ENCODE measurements around the gene TRABD2B.

Gene TRABD2B

GRCh38 chr1:47936916-47937551 lies 60.2 kb downstream of the TRABD2B start:
- Histone ChIP-seq H3K27me3 (replicated peaks; ENCODE audit: control insufficient read depth, insufficient read depth, low read length) (no peaks in the 10 kb centered on the region), H3K4me3 (replicated peaks; ENCODE audit: low read depth, low read length) (no peak overlapping the region), H3K36me3 (ENCODE audit: control insufficient read depth, insufficient read depth, low read length) (no peaks in the 10 kb centered on the region)
- TF ChIP-seq, protein P1, sequence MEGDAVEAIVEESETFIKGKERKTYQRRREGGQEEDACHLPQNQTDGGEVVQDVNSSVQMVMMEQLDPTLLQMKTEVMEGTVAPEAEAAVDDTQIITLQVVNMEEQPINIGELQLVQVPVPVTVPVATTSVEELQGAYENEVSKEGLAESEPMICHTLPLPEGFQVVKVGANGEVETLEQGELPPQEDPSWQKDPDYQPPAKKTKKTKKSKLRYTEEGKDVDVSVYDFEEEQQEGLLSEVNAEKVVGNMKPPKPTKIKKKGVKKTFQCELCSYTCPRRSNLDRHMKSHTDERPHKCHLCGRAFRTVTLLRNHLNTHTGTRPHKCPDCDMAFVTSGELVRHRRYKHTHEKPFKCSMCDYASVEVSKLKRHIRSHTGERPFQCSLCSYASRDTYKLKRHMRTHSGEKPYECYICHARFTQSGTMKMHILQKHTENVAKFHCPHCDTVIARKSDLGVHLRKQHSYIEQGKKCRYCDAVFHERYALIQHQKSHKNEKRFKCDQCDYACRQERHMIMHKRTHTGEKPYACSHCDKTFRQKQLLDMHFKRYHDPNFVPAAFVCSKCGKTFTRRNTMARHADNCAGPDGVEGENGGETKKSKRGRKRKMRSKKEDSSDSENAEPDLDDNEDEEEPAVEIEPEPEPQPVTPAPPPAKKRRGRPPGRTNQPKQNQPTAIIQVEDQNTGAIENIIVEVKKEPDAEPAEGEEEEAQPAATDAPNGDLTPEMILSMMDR (IDR thresholded peaks at IDR 0.05; ENCODE audit: insufficient read depth, low read length, poor library complexity, severe bottlenecking): no peak
- no peak for DNase-seq (ENCODE audit: extremely low read depth, insufficient read length)

DNA sequence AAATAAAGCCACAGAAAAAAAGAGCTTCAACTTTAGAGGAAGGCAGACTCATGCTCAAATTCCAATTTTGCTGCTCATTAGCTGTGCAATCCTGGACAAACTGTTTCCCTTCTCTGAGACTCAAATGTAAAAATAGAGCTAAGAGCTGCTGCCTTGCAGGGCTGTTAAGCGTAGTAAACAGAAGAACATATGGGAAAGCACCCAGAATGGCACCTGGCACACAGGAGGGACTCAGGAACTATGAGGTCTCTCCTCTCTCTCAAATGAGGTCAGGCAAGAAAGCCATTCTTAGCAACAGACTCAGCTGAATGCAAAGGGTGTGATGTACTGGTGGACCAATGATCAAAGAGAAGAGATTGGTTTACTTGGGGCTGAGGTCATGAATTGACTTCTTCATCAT lies 61.3 kb downstream of the TRABD2B start:
- no peak for DNase-seq (ENCODE audit: extremely low read depth, insufficient read length)
- TF ChIP-seq, protein P1 (IDR thresholded peaks at IDR 0.05; ENCODE audit: insufficient read depth, low read length, poor library complexity, severe bottlenecking): no peak
- H3K27me3 ChIP-seq (replicated peaks; ENCODE audit: control insufficient read depth, insufficient read depth, low read length): no peaks in the 10 kb centered on the region
- no peak overlapping the region for H3K4me3 ChIP-seq (replicated peaks; ENCODE audit: low read depth, low read length)
- no peaks in the 10 kb centered on the region for H3K36me3 ChIP-seq (ENCODE audit: control insufficient read depth, insufficient read depth, low read length)

DNA sequence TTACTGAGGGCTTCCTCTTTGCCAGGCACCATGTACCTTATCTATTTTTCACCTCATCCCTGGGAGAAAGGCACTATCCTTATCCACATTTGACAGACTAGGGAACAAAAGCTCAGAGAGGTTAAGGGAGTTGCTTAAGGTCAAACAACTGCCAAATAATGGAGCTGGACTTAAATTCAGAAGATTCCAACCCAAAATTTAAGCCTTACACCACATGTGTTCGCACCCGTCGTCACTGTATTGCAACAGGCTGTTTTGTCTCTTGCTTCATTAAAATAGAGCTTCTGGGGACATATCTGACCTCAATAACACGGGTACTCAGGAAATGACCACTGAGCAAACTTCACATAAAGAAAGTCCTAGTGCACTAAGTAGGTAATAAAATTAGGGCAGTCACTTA lies 62.0 kb downstream of the TRABD2B start:
- Histone ChIP-seq H3K36me3 (ENCODE audit: control insufficient read depth, insufficient read depth, low read length) (no peaks in the 10 kb centered on the region), H3K27me3 (replicated peaks; ENCODE audit: control insufficient read depth, insufficient read depth, low read length) (no peaks in the 10 kb centered on the region), H3K4me3 (replicated peaks; ENCODE audit: low read depth, low read length) (no peak overlapping the region)
- TF ChIP-seq, protein P1 (IDR thresholded peaks at IDR 0.05; ENCODE audit: insufficient read depth, low read length, poor library complexity, severe bottlenecking): no peak
- DNase-seq (ENCODE audit: extremely low read depth, insufficient read length): no peak

DNA sequence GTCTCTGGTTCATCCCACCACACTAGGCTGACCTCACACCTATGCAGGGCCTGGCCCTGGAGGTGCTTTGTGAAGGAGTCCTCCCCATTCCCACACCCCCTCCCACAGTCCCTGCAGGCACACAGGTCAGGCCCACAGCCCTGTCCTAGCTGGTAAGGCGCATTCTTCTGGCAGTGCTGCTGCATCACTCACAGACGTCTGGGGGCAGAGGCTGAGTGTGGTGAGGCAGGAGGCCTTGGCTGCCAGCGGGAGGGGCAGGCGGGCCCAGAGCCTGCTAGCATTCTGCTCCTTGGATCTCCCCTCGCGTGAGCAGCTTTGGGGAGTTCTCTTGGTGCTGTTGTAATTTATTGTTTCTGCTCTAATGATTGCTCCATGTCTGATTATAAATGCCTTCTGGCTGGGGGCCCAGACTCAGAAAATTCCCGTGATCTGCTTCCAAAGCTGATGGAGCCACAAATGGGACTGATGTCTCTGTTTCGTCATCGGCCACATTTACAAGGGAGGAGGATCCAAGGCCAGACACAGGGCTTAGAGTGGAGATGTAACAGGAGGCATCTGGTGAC lies 62.9 kb downstream of the TRABD2B start:
- TF ChIP-seq, protein P1 (IDR thresholded peaks at IDR 0.05; ENCODE audit: insufficient read depth, low read length, poor library complexity, severe bottlenecking): no peak
- Histone ChIP-seq H3K27me3 (replicated peaks; ENCODE audit: control insufficient read depth, insufficient read depth, low read length) (no peaks in the 10 kb centered on the region), H3K36me3 (ENCODE audit: control insufficient read depth, insufficient read depth, low read length) (no peaks in the 10 kb centered on the region), H3K4me3 (replicated peaks; ENCODE audit: low read depth, low read length) (no peak overlapping the region)
- DNase-seq (ENCODE audit: extremely low read depth, insufficient read length): no peak

GRCh38 chr1:47932743-47933142 lies 64.4 kb downstream of the TRABD2B start:
- no peak overlapping the region for H3K4me3 ChIP-seq (replicated peaks; ENCODE audit: low read depth, low read length)
- no peak for DNase-seq (ENCODE audit: extremely low read depth, insufficient read length)
- no peaks in the 10 kb centered on the region for H3K36me3 ChIP-seq (ENCODE audit: control insufficient read depth, insufficient read depth, low read length)
- no peaks in the 10 kb centered on the region for H3K27me3 ChIP-seq (replicated peaks; ENCODE audit: control insufficient read depth, insufficient read depth, low read length)
- TF ChIP-seq, protein P1 (IDR thresholded peaks at IDR 0.05; ENCODE audit: insufficient read depth, low read length, poor library complexity, severe bottlenecking): no peak
